H9 (cell line): ENCODE data around the gene NRXN3. TPM values are rescaled to one million over a fixed set of nuclear protein-coding genes. Genes with fewer than 3 reads are reported as not detected.

Source experiments
- DNase-seq: peaks from one replicate; pipeline ENCODE4 v3.0.0-alpha.2; 2017
- H2AFZ ChIP-seq: one replicate; pipeline ENCODE4 v1.6.1; 2013; ENCODE audit warnings: mild to moderate bottlenecking, low read length, control low read depth, moderate library complexity
- H2AK5ac ChIP-seq: 2 replicates; pipeline ENCODE4 v1.6.1; 2013; ENCODE audit warnings: low read length, control low read depth, mixed read lengths; ENCODE audit not compliant: insufficient read length
- H2BK120ac ChIP-seq: one replicate; pipeline ENCODE4 v1.6.1; 2013; ENCODE audit warnings: low read depth, mild to moderate bottlenecking, low read length, control low read depth, inconsistent platforms; ENCODE audit not compliant: poor library complexity, severe bottlenecking
- H2BK12ac ChIP-seq: 2 replicates; pipeline ENCODE4 v1.6.1; 2013; ENCODE audit warnings: low read length, control low read depth, mixed read lengths, low read depth; ENCODE audit not compliant: insufficient read length
- H2BK15ac ChIP-seq: 2 replicates; pipeline ENCODE4 v1.6.1; 2013; ENCODE audit warnings: low read depth, low read length, control low read depth
- H2BK20ac ChIP-seq: one replicate; pipeline ENCODE4 v1.6.1; 2013; ENCODE audit warnings: low read depth, mild to moderate bottlenecking, low read length, control low read depth, inconsistent platforms; ENCODE audit not compliant: poor library complexity, severe bottlenecking
- H2BK5ac ChIP-seq: 2 replicates; pipeline ENCODE4 v1.6.1; 2013; ENCODE audit warnings: low read length, control low read depth, mixed read lengths; ENCODE audit not compliant: insufficient read length
- H3K14ac ChIP-seq: 2 replicates; pipeline ENCODE4 v1.6.1; 2013; ENCODE audit warnings: low read length, control low read depth; ENCODE audit not compliant: insufficient read depth
- H3K18ac ChIP-seq: 2 replicates; pipeline ENCODE4 v1.6.1; 2013; ENCODE audit warnings: low read depth, mild to moderate bottlenecking, mixed read lengths, low read length, control low read depth; ENCODE audit not compliant: insufficient read length
- H3K23ac ChIP-seq: 2 replicates; pipeline ENCODE4 v1.6.1; 2013; ENCODE audit warnings: low read length, control low read depth, mixed read lengths, low read depth; ENCODE audit not compliant: insufficient read length
- H3K23me2 ChIP-seq: 2 replicates; pipeline ENCODE4 v1.6.1; 2013; ENCODE audit warnings: low read depth, mild to moderate bottlenecking, mixed read lengths, low read length, control low read depth; ENCODE audit not compliant: insufficient read length, poor library complexity, severe bottlenecking
- H3K27ac ChIP-seq: 2 replicates; pipeline ENCODE4 v1.5.1; 2013; ENCODE audit warnings: low read length, control low read depth, mixed read lengths, low read depth; ENCODE audit not compliant: insufficient read length
- H3K27me3 ChIP-seq: 2 replicates; pipeline ENCODE4 v1.6.1; 2013; ENCODE audit warnings: low read length, control low read depth, inconsistent platforms; ENCODE audit not compliant: insufficient read depth
- H3K4ac ChIP-seq: 2 replicates; pipeline ENCODE4 v1.6.1; 2013; ENCODE audit warnings: low read depth, mild to moderate bottlenecking, control low read depth, inconsistent platforms, low read length, moderate library complexity
- H3K4me1 ChIP-seq: 2 replicates; pipeline ENCODE4 v1.6.1; 2013; ENCODE audit warnings: low read length, control low read depth, inconsistent platforms; ENCODE audit not compliant: insufficient read depth
- H3K4me2 ChIP-seq: 2 replicates; pipeline ENCODE4 v1.6.1; 2013; ENCODE audit warnings: low read length, control low read depth, mixed read lengths; ENCODE audit not compliant: insufficient read length, insufficient read depth
- H3K56ac ChIP-seq: 2 replicates; pipeline ENCODE4 v1.6.1; 2013; ENCODE audit warnings: low read depth, mild to moderate bottlenecking, mixed read lengths, low read length, control low read depth; ENCODE audit not compliant: insufficient read length
- H3K79me1 ChIP-seq: 2 replicates; pipeline ENCODE4 v1.6.1; 2013; ENCODE audit warnings: low read depth, mild to moderate bottlenecking, moderate library complexity, low read length, control low read depth, inconsistent platforms; ENCODE audit not compliant: insufficient read depth, poor library complexity, severe bottlenecking
- H3K79me2 ChIP-seq: 2 replicates; pipeline ENCODE4 v1.6.1; 2013; ENCODE audit warnings: low read length, control low read depth, inconsistent platforms; ENCODE audit not compliant: insufficient read depth
- H3K9ac ChIP-seq: 2 replicates; pipeline ENCODE4 v1.6.1; 2013; ENCODE audit warnings: low read length, control low read depth, mixed read lengths; ENCODE audit not compliant: insufficient read length; ENCODE audit errors: extremely low read depth
- H3K9me3 ChIP-seq: one replicate; pipeline ENCODE4 v1.6.1; 2013; ENCODE audit warnings: low read depth, low read length, inconsistent platforms; ENCODE audit not compliant: control insufficient read depth
- H3T11ph ChIP-seq: one replicate; pipeline ENCODE4 v1.6.1; 2013; ENCODE audit warnings: mild to moderate bottlenecking, low read length, control low read depth, inconsistent platforms
- H4K20me1 ChIP-seq: one replicate; pipeline ENCODE4 v1.6.1; 2013; ENCODE audit not compliant: control insufficient read depth, insufficient read length, insufficient read depth
- H4K5ac ChIP-seq: 2 replicates; pipeline ENCODE4 v1.6.1; 2013; ENCODE audit warnings: low read depth, mild to moderate bottlenecking, mixed read lengths, low read length, control low read depth; ENCODE audit not compliant: insufficient read length
- H4K8ac ChIP-seq: replicated peaks from 2 replicates; pipeline ENCODE4 v1.6.1; 2013; ENCODE audit warnings: low read length, control low read depth, mixed read lengths, low read depth; ENCODE audit not compliant: insufficient read length
- H4K91ac ChIP-seq: 2 replicates; pipeline ENCODE4 v1.6.1; 2013; ENCODE audit warnings: low read depth, mild to moderate bottlenecking, moderate library complexity, mixed read lengths, low read length, control low read depth; ENCODE audit not compliant: insufficient read length
- H3K27ac Mint-ChIP-seq, 3 experiments: 2 replicates in 2 of 3; 3 replicates in 1 of 3; pipeline ENCODE4 v1.8.0; 2020 to 2021; ENCODE audit warnings: mixed read lengths in 3 of 3, mild to moderate bottlenecking in 1 of 3, moderate library complexity in 1 of 3
- H3K27me3 Mint-ChIP-seq: 2 replicates; pipeline ENCODE4 v1.8.0; 2021; ENCODE audit warnings: low read depth, mild to moderate bottlenecking, moderate library complexity, mixed read lengths
- H3K36me3 Mint-ChIP-seq, 3 experiments: 2 replicates in 2 of 3; 3 replicates in 1 of 3; pipeline ENCODE4 v1.8.0; 2020 to 2021; ENCODE audit warnings: low read depth in 3 of 3, mixed read lengths in 3 of 3; ENCODE audit not compliant: insufficient read depth in 1 of 3
- H3K4me1 Mint-ChIP-seq, 2 experiments: 2 replicates each; pipeline ENCODE4 v1.8.0; 2020; ENCODE audit warnings: mixed read lengths in 2 of 2
- H3K4me3 Mint-ChIP-seq, 2 experiments: 2 replicates in 1 of 2; 3 replicates in 1 of 2; pipeline ENCODE4 v1.8.0; 2020 to 2021; ENCODE audit warnings: mild to moderate bottlenecking in 2 of 2, mixed read lengths in 2 of 2, moderate library complexity in 1 of 2
- H3K9me3 Mint-ChIP-seq, 2 experiments: 2 replicates in 1 of 2; 3 replicates in 1 of 2; pipeline ENCODE4 v1.8.0; 2020; ENCODE audit warnings: mild to moderate bottlenecking in 2 of 2, mixed read lengths in 2 of 2, moderate library complexity in 1 of 2
- WGBS: extraction: QIAGEN DNeasy Blood & Tissue Kit; methylation state at CpG from one replicate; pipeline ENCODE4 v1.1.7; 2013; ENCODE audit warnings: missing lambda C conversion rate, low lambda C conversion rate, mixed read lengths; ENCODE audit not compliant: insufficient read length; ENCODE audit errors: extremely low coverage; 5-methylcytosine and 5-hydroxymethylcytosine counted together
- total RNA-seq: library from RNA; stranded (reverse); gene quantifications from 2 replicates; pipeline ENCODE4 v1.2.1, GENCODE V29; 2021
- TF ChIP-seq, protein P1 (sequence below): fragments of 200-600 bp; sonication (generic); conservative IDR thresholded peaks from 3 replicates; pipeline ENCODE4 v1.8.0; 2021; ENCODE audit warnings: antibody characterized with exemption, mild to moderate bottlenecking

The NRXN3 gene
- total RNA-seq, 1 experiment from 2014 or later, result 1.8 TPM

DNA sequence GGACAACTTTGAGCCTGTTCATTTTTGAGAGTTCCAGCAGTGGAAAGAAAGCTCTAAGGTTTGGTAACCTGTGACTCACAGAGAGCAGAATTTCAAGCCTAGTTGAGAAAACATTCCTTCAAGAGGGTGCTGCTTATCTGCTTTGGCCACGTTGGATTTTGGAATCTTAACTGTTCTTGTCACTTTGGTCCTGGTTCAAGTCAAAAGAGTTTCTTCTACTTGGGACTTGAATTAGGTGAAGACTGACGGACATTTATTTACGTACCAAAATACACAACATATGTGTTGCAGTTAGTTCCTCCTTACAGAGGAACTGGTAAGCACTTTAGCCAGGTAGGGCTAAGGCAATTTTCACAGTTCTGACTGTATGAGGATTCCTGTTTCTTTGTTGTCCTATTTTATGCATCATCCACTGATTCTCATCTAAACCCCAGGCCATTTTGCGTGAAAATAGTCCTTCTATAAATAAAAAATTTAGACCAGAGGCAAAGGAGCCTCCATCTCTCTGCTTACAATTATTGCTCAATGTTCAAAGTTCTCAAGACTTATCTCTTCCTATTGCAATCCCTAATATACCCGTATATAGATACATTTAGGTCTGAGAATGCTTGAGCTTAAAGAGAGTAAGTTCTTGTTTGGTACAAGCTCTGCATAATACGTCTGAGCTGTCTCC, 1460.3 kb downstream of the NRXN3 start:
- no peak overlapping the region for H3K4me2 ChIP-seq
- TF ChIP-seq, protein P1, sequence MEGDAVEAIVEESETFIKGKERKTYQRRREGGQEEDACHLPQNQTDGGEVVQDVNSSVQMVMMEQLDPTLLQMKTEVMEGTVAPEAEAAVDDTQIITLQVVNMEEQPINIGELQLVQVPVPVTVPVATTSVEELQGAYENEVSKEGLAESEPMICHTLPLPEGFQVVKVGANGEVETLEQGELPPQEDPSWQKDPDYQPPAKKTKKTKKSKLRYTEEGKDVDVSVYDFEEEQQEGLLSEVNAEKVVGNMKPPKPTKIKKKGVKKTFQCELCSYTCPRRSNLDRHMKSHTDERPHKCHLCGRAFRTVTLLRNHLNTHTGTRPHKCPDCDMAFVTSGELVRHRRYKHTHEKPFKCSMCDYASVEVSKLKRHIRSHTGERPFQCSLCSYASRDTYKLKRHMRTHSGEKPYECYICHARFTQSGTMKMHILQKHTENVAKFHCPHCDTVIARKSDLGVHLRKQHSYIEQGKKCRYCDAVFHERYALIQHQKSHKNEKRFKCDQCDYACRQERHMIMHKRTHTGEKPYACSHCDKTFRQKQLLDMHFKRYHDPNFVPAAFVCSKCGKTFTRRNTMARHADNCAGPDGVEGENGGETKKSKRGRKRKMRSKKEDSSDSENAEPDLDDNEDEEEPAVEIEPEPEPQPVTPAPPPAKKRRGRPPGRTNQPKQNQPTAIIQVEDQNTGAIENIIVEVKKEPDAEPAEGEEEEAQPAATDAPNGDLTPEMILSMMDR, result no peak

More for the DNA sequence above, 1460.3 kb downstream of the NRXN3 start:
- Histone ChIP-seq H2BK120ac (no peak overlapping the region), H2BK5ac (no peak overlapping the region), H3K79me2 (no peaks in the 10 kb centered on the region), H3K79me1 (no peaks in the 10 kb centered on the region), H3K4ac (no peak overlapping the region), H4K8ac (no peak overlapping the region), H3K9me3 (no peaks in the 10 kb centered on the region), H4K20me1 (no peaks in the 10 kb centered on the region), H3T11ph (no peak overlapping the region), H2BK15ac (no peak overlapping the region), H2AFZ (no peak overlapping the region), H3K56ac (no peak overlapping the region), H4K5ac (no peak overlapping the region), H2AK5ac (no peak overlapping the region), H3K27ac (no peak overlapping the region), H2BK12ac (no peak overlapping the region), H3K23me2 (no peaks in the 10 kb centered on the region), H3K27me3 (no peaks in the 10 kb centered on the region), H3K14ac (no peak overlapping the region), H3K23ac (no peak overlapping the region), H4K91ac (no peak overlapping the region), H2BK20ac (no peak overlapping the region), H3K18ac (no peak overlapping the region), H3K9ac (no peak overlapping the region), H3K4me1 (no peaks in the 10 kb centered on the region)
- H3K27me3 Mint-ChIP-seq, result peaks cover 4% of the 10 kb centered on the region; the same call in 1 of the 2 replicates
- DNase-seq, result no peak
- no CpG with 5 or more reads among the region's 6 CpGs for WGBS
- H3K27ac Mint-ChIP-seq, result no peak overlapping the region
- H3K4me3 Mint-ChIP-seq, result no peak overlapping the region
- H3K4me1 Mint-ChIP-seq, result peaks cover 0 to 2% of the 10 kb centered on the region in 2 experiments; a peak in 1 of 4 replicates
- no peaks in the 10 kb centered on the region; a peak in 2 of 7 replicates for H3K36me3 Mint-ChIP-seq
- H3K9me3 Mint-ChIP-seq, result peaks cover 2 to 3% of the 10 kb centered on the region in 2 experiments; a peak in 3 of 5 replicates
